OCI-LY7 (cell line): ENCODE measurements around the gene SELENOW. TPM values are rescaled to one million over a fixed set of nuclear protein-coding genes. Genes with fewer than 3 reads are reported as not detected.

Experiments
- BruUV-seq: library from RNA; stranded (reverse); fragments of 400-500 nt; replicated peaks from 2 replicates; lab custom pipeline; 2021; lab: Mats Ljungman, UMichigan
- CTCF ChIA-PET: fragments of 300-600 bp; sonication (Branson Sonifier 250); formaldehyde crosslinking; loops from one replicate; lab custom pipeline; 2022; ENCODE audit warnings: antibody characterized with exemption; ENCODE audit not compliant: unreplicated experiment; lab: Charles Lee
- POLR2A ChIA-PET: fragments of 300-600 bp; sonication (Branson Sonifier 250); formaldehyde crosslinking; loops from one replicate; lab custom pipeline; 2022; ENCODE audit warnings: antibody characterized with exemption; lab: Charles Lee
- DNase-seq: peaks from one replicate; pipeline ENCODE4 v3.0.0-alpha.2; 2015; ENCODE audit warnings: low spot score
- H2AFZ ChIP-seq: fragments of 200-600 bp; sonication (generic), shearing (Covaris generic); 2 replicates; pipeline ENCODE4 v1.6.1; 2014; ENCODE audit warnings: mild to moderate bottlenecking, antibody characterized with exemption, low read length, moderate library complexity
- H3K27ac ChIP-seq: fragments of 200-600 bp; sonication (generic); 2 replicates; pipeline ENCODE4 v1.5.1; 2014; ENCODE audit warnings: mixed run types, low read depth, mild to moderate bottlenecking, moderate library complexity, low read length, inconsistent platforms; ENCODE audit not compliant: poor library complexity, severe bottlenecking
- H3K36me3 ChIP-seq: fragments of 200-600 bp; sonication (generic); 2 replicates; pipeline ENCODE4 v1.6.1; 2014; ENCODE audit warnings: mild to moderate bottlenecking, antibody characterized with exemption, low read length, moderate library complexity, mixed read lengths; ENCODE audit not compliant: insufficient read depth
- H3K4me1 ChIP-seq: fragments of 200-600 bp; sonication (generic); 2 replicates; pipeline ENCODE4 v1.5.1; 2014; ENCODE audit warnings: mild to moderate bottlenecking, low read length; ENCODE audit not compliant: insufficient read depth, poor library complexity, severe bottlenecking
- H3K4me2 ChIP-seq: fragments of 200-600 bp; sonication (generic); 2 replicates; pipeline ENCODE4 v1.6.1; 2014; ENCODE audit warnings: mild to moderate bottlenecking, low read length
- H3K4me3 ChIP-seq: fragments of 200-600 bp; sonication (generic); 2 replicates; pipeline ENCODE4 v1.5.1; 2014; ENCODE audit warnings: mild to moderate bottlenecking, low read depth, low read length; ENCODE audit not compliant: poor library complexity, severe bottlenecking
- H3K79me2 ChIP-seq: fragments of 200-600 bp; sonication (generic); 2 replicates; pipeline ENCODE4 v1.6.1; 2016; ENCODE audit warnings: low read depth, mild to moderate bottlenecking, low read length, moderate library complexity, mixed read lengths; ENCODE audit not compliant: insufficient read depth
- H3K9me2 ChIP-seq: fragments of 200-600 bp; sonication (generic); 2 replicates; pipeline ENCODE4 v1.6.1; 2016; ENCODE audit warnings: mild to moderate bottlenecking, low read length, mixed read lengths; ENCODE audit not compliant: insufficient read depth
- H3K9me3 ChIP-seq: fragments of 200-600 bp; sonication (generic); 2 replicates; pipeline ENCODE4 v1.6.1; 2014; ENCODE audit warnings: mild to moderate bottlenecking, mixed run types, low read length, mixed read lengths
- H4K20me1 ChIP-seq: fragments of 200-600 bp; sonication (generic); 2 replicates; pipeline ENCODE4 v1.6.1; 2014; ENCODE audit warnings: mild to moderate bottlenecking, antibody characterized with exemption, low read length, moderate library complexity, mixed read lengths; ENCODE audit not compliant: insufficient read depth
- EZH2phosphoT487 ChIP-seq: fragments of 200-600 bp; sonication (generic); IDR thresholded peaks from 2 replicates; pipeline ENCODE4 v1.6.1; 2018; ENCODE audit warnings: low read depth, borderline replicate concordance, mild to moderate bottlenecking, mixed run types, antibody characterized with exemption, low read length, moderate library complexity, mixed read lengths
- intact Hi-C: fragments of 100-400 bp; cut with micrococcal nuclease; formaldehyde crosslinking; loops from one replicate; pipeline ENCODE4 v1.10.0; 2022; ENCODE audit not compliant: unreplicated experiment
- total RNA-seq, 2 experiments: library from RNA; depleted of rRNA in 1 of 2; stranded (reverse); fragments of >200 nt in 1 of 2; shearing (Covaris generic) in 1 of 2; gene quantifications; 2 replicates each; pipeline ENCODE4 v1.2.3, GENCODE V29; 2014 to 2022
- TF ChIP-seq, protein P1 (sequence below): fragments of 200-600 bp; sonication (generic); conservative IDR thresholded peaks from 2 replicates; pipeline ENCODE4 v1.5.1; 2014; ENCODE audit warnings: mild to moderate bottlenecking, antibody characterized with exemption, low read length, moderate library complexity, mixed read lengths

The SELENOW gene
- total RNA-seq, 2 experiments from 2014 or later: 31.2 to 95.5 TPM

GRCh38 chr19:47757617-47758442 lies 20.7 kb upstream of the SELENOW start:
- TSS peak; percentile 31 for BruUV-seq
- TF ChIP-seq, protein P1, sequence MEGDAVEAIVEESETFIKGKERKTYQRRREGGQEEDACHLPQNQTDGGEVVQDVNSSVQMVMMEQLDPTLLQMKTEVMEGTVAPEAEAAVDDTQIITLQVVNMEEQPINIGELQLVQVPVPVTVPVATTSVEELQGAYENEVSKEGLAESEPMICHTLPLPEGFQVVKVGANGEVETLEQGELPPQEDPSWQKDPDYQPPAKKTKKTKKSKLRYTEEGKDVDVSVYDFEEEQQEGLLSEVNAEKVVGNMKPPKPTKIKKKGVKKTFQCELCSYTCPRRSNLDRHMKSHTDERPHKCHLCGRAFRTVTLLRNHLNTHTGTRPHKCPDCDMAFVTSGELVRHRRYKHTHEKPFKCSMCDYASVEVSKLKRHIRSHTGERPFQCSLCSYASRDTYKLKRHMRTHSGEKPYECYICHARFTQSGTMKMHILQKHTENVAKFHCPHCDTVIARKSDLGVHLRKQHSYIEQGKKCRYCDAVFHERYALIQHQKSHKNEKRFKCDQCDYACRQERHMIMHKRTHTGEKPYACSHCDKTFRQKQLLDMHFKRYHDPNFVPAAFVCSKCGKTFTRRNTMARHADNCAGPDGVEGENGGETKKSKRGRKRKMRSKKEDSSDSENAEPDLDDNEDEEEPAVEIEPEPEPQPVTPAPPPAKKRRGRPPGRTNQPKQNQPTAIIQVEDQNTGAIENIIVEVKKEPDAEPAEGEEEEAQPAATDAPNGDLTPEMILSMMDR: no peak
- TF ChIP-seq EZH2phosphoT487: no peak
- CTCF ChIA-PET: no interaction called here
- Histone ChIP-seq H4K20me1 (no peaks in the 10 kb centered on the region), H3K4me2 (no peak overlapping the region), H3K79me2 (no peaks in the 10 kb centered on the region), H2AFZ (no peak overlapping the region), H3K36me3 (peaks cover 66% of the 10 kb centered on the region), H3K9me3 (no peaks in the 10 kb centered on the region), H3K9me2 (no peaks in the 10 kb centered on the region), H3K4me1 (no peaks in the 10 kb centered on the region), H3K27ac (no peak overlapping the region), H3K4me3 (no peak overlapping the region)
- intact Hi-C loops: no loop called here
- POLR2A ChIA-PET: no interaction called here
- DNase-seq: no peak

DNA sequence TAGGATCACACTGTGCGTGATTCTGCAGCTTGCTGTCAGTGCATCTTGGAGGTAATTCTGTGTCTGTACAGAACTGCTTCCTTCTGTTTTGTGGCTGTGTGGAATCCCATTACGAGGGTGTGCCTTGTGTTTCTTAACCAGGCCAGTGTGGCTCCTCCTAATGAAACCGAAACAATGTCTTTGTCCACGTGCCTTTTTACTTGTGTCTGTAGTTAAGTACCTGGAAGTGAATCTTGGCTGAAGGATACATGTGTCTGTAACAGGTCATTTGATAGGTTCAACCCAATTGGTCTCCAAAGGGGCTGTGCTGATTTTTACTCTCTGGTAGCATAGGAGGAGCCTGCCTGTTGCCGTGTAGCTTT lies 20.1 kb upstream of the SELENOW start:
- Histone ChIP-seq H3K9me2 (no peaks in the 10 kb centered on the region), H3K4me3 (no peak overlapping the region), H3K4me2 (no peak overlapping the region), H3K9me3 (no peaks in the 10 kb centered on the region), H3K27ac (no peak overlapping the region), H3K4me1 (no peaks in the 10 kb centered on the region), H2AFZ (no peak overlapping the region), H3K36me3 (peaks cover 60% of the 10 kb centered on the region), H4K20me1 (no peaks in the 10 kb centered on the region), H3K79me2 (no peaks in the 10 kb centered on the region)
- TF ChIP-seq, protein P1: no peak
- no peak for TF ChIP-seq EZH2phosphoT487
- ChIA-PET POLR2A (no interaction called here), CTCF (no interaction called here)
- no TSS peak for BruUV-seq
- intact Hi-C loops: no loop called here
- no peak for DNase-seq

DNA sequence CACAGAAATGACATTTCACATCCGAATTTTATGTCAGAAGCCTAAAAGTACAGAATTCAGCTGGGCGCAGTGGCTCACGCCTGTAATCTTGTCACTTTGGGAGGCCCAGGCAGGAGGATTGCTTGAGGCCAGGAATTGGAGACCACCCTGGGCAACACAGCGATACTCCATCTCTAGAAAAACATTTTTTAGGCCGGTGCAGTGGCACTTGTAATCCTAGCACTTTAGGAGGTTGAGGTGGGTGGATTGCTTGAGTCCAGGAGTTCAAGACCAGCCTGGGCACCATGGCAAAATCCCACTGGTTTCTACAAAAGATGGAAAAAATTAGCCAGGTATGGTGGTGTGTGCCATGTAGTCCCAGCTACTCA lies 17.9 kb upstream of the SELENOW start:
- Histone ChIP-seq H4K20me1 (no peaks in the 10 kb centered on the region), H3K79me2 (no peaks in the 10 kb centered on the region), H3K36me3 (peaks cover 38% of the 10 kb centered on the region), H3K4me2 (no peak overlapping the region), H3K9me3 (no peaks in the 10 kb centered on the region), H3K4me1 (no peaks in the 10 kb centered on the region), H2AFZ (no peak overlapping the region), H3K9me2 (no peaks in the 10 kb centered on the region), H3K4me3 (no peak overlapping the region), H3K27ac (no peak overlapping the region)
- no TSS peak for BruUV-seq
- intact Hi-C loops: no loop called here
- POLR2A ChIA-PET: no interaction called here
- TF ChIP-seq, protein P1: no peak
- TF ChIP-seq EZH2phosphoT487: no peak
- CTCF ChIA-PET: no interaction called here
- DNase-seq: no peak
